Measurements from ENCODE around the gene NDUFS4.
A peak's percentile ranks its signal among the peaks of the same experiment; 100 is the strongest.
"Not testable (repeated sequence)": the region's sequence is repeated elsewhere in the genome, so short reads cannot be mapped to it uniquely, and the experiment has no call there.

Gene NDUFS4

DNA sequence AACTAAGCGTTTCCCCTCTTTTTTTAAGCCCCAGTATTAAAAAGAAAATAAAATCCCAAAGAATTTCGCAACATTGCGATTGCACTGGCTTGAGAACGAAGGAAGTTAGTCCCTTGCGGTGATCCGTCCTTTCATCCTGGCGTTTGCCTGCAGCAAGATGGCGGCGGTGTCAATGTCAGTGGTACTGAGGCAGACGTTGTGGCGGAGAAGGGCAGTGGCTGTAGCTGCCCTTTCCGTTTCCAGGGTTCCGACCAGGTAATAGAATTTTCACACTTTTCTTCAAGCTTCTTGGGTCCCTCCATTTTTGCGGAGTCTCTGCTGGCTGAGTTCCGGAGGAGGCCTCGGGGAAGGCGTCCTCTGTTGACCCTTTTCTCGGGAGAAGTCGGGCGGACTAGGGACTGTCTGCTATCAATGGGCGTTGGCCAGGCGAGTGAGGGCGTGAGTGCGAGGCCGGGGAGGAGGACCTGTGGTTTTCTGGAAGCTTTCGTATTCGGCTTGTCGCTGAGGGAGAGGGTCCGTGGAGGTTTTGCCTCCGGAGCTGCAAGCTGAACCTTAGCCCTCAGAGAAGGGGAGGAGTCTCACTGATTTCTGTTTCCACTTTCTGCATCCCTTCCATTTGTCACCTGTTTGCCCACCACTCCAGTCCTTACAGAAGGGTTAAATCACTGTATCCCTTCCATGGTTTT, at the start of gene NDUFS4:
NDUFS4 (plus strand) TSS at position 134 of the 686 bp plus-strand sequence; CDS start at position 158, 24 bp downstream.
- peak; percentile 69 to 79 (median 74) for DNase-seq (ENCODE audit: low read depth in 3 of 3)

DNA sequence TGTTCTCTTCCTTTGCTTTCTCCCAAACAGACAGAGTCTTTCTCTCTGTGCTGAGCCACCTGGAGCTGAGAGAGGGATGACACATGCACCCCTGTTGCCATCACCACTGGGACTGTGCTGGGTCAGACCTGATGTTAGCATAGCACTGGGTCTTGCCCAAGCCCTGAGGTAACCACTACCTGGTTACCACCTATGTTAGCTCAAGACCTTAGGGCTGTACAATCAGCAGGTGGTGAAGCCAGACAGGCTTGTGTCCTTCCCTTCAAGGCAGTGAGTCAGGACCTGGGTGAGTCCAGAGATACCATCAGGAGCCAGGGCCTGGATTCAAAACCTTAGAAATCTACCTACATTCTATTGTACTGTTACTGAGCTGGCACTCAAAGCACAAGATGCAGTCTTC, 47.9 kb upstream of the NDUFS4 start:
- no peak for DNase-seq (ENCODE audit: low read depth in 3 of 3)

DNA sequence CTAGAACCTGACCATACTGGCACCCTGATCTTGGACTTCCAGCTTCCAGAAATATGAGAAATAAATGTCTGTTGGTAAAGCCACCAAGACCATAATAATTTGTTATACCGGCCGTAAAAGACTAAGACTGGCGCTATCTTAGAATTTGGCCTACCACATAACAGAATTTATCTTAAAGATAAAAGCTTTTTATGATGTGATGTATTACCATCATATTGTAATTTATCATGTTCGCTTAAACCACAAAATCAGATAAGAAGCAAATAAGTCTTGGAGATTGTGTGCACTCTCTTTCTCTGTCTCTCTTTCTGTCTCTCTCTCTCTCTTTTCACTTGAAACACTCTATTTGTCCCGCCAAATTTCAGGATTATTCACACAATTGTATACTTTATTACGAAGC, 44.5 kb upstream of the NDUFS4 start:
- DNase-seq (ENCODE audit: low read depth in 3 of 3): no peak

DNA sequence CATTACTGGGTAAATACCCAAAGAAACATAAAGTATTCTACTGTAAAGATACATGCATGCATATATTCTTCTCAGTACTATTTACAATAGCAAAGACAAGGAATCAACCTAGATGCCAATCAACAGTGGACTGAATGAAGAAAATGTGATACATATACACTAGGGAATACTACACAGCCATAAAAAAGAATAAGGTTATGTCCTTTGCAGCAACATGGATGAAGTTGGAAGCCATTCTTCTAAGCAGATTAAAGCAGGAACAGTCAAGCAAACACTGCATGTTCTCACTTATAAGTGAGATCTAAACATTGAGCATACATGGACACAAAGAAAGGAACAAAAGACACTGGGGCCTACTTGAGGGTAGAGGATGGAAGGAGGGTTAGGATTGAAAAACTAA, 39.6 kb upstream of the NDUFS4 start:
- DNase-seq (ENCODE audit: low read depth in 3 of 3): no peak

DNA sequence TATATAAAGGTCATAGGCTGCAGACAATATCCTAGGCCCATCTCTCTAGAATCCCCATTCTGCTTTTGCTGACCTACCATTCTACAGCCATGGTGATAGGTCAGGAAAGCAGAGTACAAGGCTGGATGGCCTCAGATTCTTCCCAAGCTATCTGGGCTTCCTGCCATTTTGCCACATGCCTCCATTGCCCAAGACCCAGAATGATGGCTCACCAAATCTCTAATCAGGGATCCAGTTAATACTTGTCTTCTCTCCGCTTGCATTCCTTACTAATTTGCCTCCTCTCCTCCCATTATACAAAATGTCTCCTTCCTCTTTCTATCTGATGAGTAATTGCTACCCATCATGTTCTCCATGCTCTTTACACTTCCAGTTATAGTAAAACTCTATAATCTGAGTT, 22.7 kb upstream of the NDUFS4 start:
- no peak for DNase-seq (ENCODE audit: low read depth in 3 of 3)

DNA sequence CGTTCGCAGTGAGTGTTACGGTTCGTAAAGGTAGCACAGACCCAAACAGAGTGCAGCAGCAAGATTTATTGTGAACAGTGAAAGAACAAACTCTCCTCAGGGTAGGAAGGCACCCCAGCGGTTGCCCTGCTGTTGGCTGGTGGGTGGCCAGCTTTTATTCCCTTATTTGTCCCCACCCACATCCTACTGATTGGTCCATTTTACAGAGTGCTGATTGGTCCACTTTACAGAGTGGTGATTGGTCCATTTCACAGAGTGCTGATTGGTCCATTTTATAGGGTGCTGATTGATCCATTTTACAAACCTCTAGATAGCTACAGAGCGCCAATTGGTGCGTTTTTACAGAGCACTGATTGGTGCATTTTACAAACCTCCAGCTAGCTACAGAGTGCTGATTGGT, 19.7 kb upstream of the NDUFS4 start:
- not testable (repeated sequence) for DNase-seq (ENCODE audit: low read depth in 3 of 3)

DNA sequence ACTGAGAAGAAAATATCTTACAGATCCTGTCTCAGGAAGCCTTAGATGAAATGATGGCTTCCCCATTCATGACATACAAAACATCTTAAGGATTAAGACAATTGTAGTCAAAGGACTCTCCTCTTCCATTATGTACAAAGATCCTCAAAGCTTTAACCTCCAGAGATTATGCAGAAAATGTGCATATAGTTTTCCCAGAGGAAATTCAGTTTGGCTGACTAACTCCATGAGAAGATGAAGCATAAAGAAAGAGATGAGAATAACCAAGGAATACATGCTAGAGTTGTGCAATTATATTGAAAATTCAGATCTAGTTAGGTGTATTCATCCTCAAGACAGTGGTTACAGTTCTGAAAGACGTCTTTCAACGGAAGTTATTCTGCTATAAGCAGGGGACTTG, 18.6 kb upstream of the NDUFS4 start:
- DNase-seq (ENCODE audit: low read depth in 3 of 3): no peak

DNA sequence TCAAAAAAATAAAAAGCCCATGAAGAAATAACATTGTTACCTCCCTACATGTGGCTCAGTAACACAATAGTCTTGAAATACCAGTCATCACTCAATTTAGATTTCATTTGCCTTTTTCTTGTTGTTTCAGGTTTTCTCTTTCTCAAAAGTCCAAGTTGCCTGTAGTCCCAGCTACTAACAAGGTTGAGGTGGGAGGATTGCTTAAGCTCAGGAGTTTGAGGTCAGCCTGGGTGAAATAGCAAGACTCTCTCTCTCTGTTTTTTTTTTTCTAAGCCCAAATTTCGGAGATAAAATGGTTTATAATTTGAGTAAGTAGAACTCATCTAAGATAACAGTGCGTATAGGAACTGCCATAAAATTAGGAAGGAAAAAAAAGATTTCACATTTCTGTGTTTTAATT, 17.5 kb upstream of the NDUFS4 start:
- DNase-seq (ENCODE audit: low read depth in 3 of 3): no peak

DNA sequence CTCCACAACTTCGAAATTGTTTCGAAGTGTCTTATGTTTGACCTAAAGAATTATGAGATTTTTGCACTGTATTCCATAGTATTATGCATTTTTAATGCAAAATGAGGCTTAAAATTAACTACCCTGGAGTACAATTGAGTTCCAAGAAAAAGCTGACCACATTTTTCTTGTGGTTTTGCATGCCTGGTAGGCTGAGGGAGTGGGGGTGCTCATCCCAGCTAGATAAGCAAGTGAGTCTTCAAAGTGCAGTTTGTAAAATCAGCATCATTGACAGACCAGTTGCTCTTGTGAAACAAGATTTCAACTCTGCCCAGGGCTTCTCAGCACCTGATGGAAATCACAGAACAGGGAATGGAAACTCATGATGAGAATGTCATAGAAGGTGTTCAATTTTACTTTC, 17.0 kb upstream of the NDUFS4 start:
- no peak for DNase-seq (ENCODE audit: low read depth in 3 of 3)

DNA sequence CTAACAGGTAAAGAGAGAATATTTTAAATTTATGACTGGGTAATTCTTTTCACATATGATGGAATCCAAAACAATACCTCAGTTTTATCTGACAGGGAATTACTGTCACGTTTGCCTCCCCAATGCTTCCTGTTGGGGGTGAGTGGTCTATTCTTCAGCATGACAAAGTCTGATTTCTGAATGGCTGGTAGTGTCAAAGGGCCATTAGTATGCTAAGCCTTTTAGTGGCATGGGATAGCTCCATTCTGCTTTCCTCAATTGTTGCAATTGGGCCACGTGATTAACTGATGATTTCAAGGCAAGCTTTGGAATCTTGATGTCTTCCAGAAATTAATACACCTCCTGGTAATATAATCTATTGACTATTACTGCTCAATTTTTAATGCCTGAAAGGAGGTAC, 14.7 kb upstream of the NDUFS4 start:
- no peak for DNase-seq (ENCODE audit: low read depth in 3 of 3)

DNA sequence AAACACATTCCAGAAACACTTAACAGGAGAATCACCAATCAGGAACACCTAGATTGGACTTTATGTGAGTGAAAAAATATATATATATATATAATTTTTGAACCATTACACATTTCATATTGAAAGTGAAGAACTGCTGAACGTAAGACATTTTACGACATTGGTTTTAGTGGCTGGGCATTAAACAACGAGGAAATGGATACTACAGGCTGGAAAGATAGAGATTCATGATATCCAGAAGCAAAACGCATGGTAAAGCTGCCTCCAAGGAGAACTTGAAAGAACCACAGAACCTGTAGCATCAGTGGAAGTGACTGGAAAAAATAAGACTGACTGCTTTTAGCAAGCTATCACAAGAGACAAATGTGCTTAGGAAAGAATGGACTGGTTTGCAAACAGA, 13.2 kb upstream of the NDUFS4 start:
- DNase-seq (ENCODE audit: low read depth in 3 of 3): no peak

DNA sequence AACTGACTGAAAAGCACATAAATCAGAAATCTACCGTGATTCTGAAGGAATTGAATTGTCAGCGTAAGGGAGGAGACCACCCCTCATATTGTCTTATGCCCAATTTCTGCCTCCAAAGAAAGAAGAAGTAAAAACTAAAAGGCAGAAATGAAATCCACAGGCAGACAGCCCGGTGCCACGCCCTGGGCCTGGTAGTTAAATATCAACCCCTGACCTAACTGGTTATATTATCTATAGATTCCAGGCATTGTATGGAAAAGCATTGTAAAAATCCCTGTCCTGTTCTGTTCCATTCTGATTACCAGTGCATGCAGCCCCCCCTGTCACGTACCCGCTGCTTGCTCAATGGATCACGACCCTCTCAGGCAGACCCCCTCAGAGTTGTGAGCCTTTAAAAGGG, 11.9 kb upstream of the NDUFS4 start:
- not testable (repeated sequence) for DNase-seq (ENCODE audit: low read depth in 3 of 3)

DNA sequence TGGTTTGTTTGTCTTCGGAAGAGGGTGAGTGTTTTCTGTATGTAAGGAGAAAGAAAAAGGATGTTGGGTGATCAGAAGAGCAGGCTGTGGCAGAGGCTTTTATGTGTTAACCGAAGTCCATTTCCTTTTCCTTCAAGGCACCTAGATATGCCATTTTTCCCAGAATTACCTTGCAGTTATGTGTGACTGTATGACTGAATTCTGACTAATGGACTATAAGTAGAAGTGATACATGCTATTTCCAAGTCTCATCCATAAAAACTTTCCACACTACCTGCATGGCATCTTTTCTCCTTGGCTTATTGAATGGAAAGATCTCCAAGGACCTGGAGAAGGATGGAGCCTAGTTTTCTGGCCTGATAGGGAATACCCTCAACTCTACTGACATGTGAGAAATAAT, 10.6 kb upstream of the NDUFS4 start:
- no peak for DNase-seq (ENCODE audit: low read depth in 3 of 3)

DNA sequence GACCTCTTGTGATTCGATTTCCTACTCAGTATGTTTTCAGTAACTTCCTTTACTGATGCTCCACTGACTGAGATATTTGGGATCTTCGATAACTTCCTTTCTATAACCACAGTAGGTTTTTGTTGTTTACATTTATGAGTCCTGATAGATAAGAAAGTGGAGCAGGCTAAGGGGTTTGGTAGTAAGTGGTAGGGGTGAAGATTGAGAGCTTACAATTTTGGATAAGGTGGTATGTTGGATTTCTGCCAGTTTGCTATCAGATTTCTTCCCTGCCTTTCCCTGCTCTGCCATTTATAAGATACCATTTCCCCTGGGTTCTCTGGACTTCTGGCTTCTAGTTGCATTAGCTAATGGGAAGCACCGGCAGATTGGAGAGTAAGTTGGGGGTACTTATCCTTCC, 7.9 kb upstream of the NDUFS4 start:
- DNase-seq (ENCODE audit: low read depth in 3 of 3): no peak

DNA sequence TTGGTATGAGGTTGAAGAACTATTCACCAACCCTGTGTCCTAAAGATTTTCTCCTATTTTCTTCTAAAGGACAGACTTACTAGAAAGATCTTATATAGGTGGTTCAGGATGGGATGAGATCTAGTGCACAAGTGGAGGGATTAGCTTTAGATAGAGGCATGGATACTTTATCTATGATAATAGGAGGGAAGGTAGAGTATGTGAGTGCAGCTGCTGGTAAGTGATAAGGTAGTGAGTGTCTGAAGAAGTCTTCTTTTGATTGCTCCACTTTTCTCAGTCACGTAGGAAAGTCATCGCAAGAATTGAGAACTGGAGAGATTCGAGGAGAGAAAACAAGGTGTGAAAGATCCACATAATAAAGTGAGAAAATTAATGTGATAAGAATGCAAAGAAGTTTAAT, 6.0 kb upstream of the NDUFS4 start:
- DNase-seq (ENCODE audit: low read depth in 3 of 3): no peak

DNA sequence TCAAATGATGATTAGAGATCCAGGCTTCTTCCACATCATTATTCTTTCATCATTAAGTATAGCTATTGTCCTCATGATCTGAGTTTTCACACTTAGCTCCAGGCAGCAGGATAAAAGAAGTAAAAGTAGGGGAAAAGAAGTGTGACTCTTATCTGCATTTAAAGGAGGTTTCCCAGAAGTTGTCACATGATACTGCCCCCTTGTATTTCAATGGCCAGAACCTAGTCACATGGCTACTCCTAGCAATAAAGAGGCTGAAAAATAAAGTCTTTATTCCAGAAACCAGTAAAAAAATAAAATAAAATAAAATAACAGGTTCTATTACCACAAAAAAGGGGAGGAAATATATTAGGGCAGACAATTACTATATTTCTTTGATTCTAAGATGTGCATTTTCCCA, 5.3 kb upstream of the NDUFS4 start:
- no peak for DNase-seq (ENCODE audit: low read depth in 3 of 3)

DNA sequence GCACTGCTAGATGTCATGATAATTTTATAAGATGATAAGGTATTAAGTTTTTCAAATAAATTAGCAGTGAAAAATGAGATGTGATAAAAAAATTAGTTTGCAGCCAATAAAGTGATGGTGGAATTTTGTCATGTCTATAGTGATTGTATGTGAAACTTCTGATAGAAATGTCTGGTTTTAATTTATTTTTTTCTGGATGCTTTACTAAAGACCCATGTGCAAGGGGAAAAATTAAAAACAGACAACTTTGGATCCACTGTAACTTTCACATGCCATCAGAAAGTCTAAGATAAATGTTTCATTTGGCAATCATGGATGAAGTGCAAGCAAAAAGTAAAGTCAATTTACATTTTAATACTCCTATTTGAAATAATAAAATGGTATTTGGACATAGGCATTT, 4.4 kb upstream of the NDUFS4 start:
- DNase-seq (ENCODE audit: low read depth in 3 of 3): no peak

DNA sequence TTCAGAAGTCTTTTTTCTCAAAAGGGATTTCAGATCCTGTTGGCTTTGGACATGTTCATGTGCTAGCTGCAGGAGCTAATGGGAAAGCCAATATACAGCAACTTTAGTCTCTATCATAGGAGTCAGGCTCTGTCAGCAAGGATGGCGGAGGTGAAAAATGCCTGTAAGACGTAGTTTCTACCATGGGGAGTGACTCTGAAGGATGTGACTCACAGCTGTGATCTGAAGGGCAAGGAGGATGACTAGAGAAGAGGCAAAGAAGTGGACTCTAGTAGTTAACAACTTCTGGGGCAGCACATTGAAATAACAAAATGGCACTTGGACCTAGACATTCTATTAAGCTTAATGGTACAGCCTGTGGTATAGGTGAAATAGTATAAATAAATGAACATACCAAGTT, 3.1 kb upstream of the NDUFS4 start:
- no peak for DNase-seq (ENCODE audit: low read depth in 3 of 3)

DNA sequence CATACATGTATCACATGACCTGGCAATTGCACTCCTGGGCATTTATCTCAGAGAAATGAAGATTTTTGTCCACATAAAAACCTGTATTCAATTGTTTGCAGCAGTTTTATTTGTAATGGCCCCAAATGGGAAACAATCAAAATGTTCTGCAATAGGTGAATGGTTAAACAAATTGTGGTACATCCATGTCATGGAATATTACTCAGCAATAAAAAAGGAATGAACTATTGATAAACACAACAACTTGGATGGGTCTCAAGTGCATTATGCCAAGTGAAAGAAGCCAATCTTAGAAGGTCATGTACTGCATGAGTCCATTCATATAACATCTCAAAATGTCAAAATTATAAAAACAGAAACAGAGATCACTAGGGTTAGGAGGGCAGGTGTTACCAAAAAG, 1.5 kb upstream of the NDUFS4 start:
- DNase-seq (ENCODE audit: low read depth in 3 of 3): no peak

DNA sequence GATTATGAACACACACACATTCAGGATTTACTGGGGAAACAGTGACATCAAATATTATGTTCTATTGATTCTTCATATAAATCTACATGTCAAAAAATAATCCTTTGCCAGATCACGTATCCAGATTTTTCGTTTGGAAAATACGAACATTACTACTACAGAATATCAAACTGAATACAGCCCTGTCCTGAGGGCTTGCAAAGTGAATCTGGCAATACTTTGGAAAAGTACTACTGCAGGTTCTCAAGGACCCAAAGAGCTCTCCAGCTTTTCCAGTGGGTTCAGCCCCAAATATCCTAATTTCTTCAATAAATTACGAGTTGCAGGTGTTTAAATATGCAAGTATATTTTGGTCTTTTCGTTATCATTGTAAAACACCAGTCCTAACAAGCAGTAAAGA, 411 bp upstream of the NDUFS4 start:
- no peak for DNase-seq (ENCODE audit: low read depth in 3 of 3)

DNA sequence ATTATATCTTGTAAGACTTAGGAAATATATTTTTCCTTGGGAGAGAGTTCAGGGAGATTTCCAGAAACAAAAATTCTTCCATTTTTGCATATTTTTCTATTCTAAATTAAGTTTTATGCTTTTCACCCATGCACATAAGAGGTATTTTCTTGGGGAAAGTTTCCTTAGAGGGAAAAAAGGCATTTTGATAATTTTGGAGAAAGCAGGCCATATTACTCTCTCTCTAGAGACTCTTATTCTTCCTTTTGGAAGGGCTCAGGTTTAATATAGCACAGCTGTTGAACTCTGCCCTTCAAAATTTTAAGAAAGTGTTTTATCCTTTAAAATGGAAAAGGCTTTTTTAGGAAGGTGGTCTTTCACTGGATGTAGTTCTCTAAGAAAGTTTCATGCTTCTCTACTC, 8.0 kb downstream of the NDUFS4 start:
- DNase-seq (ENCODE audit: low read depth in 3 of 3): no peak

DNA sequence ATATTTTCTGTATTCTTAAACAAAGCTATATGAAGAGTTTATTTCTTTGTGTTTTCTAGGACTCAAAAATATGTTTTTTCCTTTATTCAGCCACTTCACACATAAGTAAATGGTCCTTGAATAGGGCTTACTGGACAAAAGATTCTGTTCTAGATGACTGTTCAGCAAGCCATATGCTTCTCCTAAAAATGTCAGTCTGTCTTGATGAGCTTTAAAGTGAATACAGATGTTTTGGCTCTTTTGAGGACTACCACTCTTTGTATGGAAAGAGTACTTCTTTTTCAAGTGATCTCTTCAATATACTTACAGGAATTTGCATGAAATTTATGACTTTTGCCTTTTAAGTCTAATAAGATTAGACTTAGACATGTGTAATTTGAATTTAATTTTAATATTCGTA, 8.4 kb downstream of the NDUFS4 start:
- no peak for DNase-seq (ENCODE audit: low read depth in 3 of 3)

DNA sequence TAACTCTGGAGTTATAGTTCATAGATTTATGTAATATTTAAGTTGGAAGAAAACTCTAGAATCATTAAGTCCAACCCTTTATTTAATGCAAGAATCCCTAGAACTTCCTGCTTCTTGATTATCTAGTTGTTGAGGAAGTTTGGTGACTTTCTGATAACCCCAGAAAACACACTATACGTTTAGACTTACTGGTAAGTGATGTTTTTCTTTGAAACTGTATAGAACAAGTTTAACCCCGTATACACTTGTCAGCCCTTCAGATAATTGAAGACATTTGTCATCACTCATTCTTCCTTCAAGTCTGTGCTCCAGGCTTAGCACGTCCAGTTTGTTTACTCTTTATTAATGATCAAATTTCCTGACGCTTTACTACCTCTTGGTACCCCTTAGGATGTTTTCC, 9.0 kb downstream of the NDUFS4 start:
- no peak for DNase-seq (ENCODE audit: low read depth in 3 of 3)

DNA sequence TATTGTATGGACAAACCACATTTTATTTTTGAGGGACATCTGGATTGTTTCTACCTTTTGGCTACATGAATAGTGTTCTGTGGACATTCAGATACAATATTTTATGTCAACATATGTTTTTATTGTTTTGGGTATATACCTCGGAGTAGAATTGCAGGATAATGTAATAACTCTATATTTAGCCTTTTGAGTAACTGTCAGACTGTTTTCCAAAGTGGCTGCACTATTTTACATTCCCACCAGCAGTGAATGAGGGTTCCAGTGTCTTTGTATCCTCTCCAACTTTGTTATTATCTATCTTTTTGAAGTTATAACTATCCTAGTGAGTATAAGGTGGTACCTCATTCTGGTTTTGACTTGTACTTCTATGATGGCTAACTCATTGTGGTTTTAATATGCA, 11.0 kb downstream of the NDUFS4 start:
- no peak for DNase-seq (ENCODE audit: low read depth in 3 of 3)

All from stimulated activated CD4-positive, alpha-beta T cell treated with anti-CD3 and anti-CD28 coated beads, TNF-alpha, amount 100 ng/mL, for 48 hours (primary cell).